Smooth muscle cell (in vitro differentiated cells): ENCODE data around the gene RBM20. TPM values are rescaled to one million over a fixed set of nuclear protein-coding genes. Genes with fewer than 3 reads are reported as not detected.

ENCODE experiments used
- DNase-seq: peaks from one replicate; lab custom pipeline; 2025; ENCODE audit not compliant: unreplicated experiment; lab: John Stamatoyannopoulos, UW
- H2AFZ ChIP-seq: fragments of 200-600 bp; sonication (generic); 2 replicates; pipeline ENCODE4 v1.6.0; 2016; ENCODE audit warnings: antibody characterized with exemption, low read depth, mild to moderate bottlenecking
- H3F3A ChIP-seq: fragments of 200-600 bp; sonication (generic); 2 replicates; pipeline ENCODE4 v1.6.0; 2017; ENCODE audit warnings: antibody characterized with exemption, low read depth
- H3K27ac ChIP-seq: fragments of 200-600 bp; sonication (generic); 2 replicates; pipeline ENCODE4 v1.5.1; 2016; ENCODE audit warnings: low read depth, mild to moderate bottlenecking
- H3K27me3 ChIP-seq: fragments of 200-600 bp; sonication (generic); 2 replicates; pipeline ENCODE4 v1.6.1; 2016; ENCODE audit warnings: low read depth, mild to moderate bottlenecking
- H3K36me3 ChIP-seq: fragments of 200-600 bp; sonication (generic); 2 replicates; pipeline ENCODE4 v1.5.1; 2016; ENCODE audit warnings: low read depth
- H3K4me1 ChIP-seq: fragments of 200-600 bp; sonication (generic); 2 replicates; pipeline ENCODE4 v1.5.1; 2016; ENCODE audit warnings: low read depth
- H3K4me2 ChIP-seq: fragments of 200-600 bp; sonication (generic); 2 replicates; pipeline ENCODE4 v1.6.0; 2016; ENCODE audit warnings: mild to moderate bottlenecking
- H3K4me3 ChIP-seq: fragments of 200-600 bp; sonication (generic); 2 replicates; pipeline ENCODE4 v1.5.1; 2016; ENCODE audit warnings: mild to moderate bottlenecking
- H3K79me2 ChIP-seq: fragments of 200-600 bp; sonication (generic); 2 replicates; pipeline ENCODE4 v1.6.0; 2016; ENCODE audit warnings: low read depth, mild to moderate bottlenecking
- H3K9ac ChIP-seq: fragments of 200-600 bp; sonication (generic); 2 replicates; pipeline ENCODE4 v1.6.0; 2016; ENCODE audit warnings: low read depth
- H3K9me3 ChIP-seq: fragments of 200-600 bp; sonication (generic); replicated peaks from 2 replicates; pipeline ENCODE4 v1.5.1; 2016; ENCODE audit warnings: low read depth
- H4K20me1 ChIP-seq: fragments of 200-600 bp; sonication (generic); 2 replicates; pipeline ENCODE4 v1.6.0; 2016; ENCODE audit warnings: low read depth
- CTCF ChIP-seq: fragments of 200-600 bp; sonication (generic); IDR thresholded peaks from 2 replicates; pipeline ENCODE4 v1.5.1; 2017; ENCODE audit warnings: borderline replicate concordance, mild to moderate bottlenecking, antibody characterized with exemption; ENCODE audit not compliant: insufficient read depth, poor library complexity, severe bottlenecking
- WGBS: methylation state at CpG from one replicate; pipeline ENCODE4 v1.1.7; 2016; ENCODE audit warnings: low lambda C conversion rate; 5-methylcytosine and 5-hydroxymethylcytosine counted together
- polyA plus RNA-seq: library from polyadenylated mRNA; unstranded; fragments of >200 nt; fragmentation: Nextera tagmentation; extraction: Ambion mirVana; gene quantifications from 2 replicates; pipeline ENCODE4 v1.2.1, GENCODE V29; 2016
- total RNA-seq: library from RNA; depleted of rRNA; stranded (reverse); fragments of >200 nt; gene quantifications from 2 replicates; pipeline ENCODE4 v1.2.3, GENCODE V29; 2014

Gene RBM20
- total and polyA plus RNA-seq, 2 experiments from 2014 or later, result 0.09 TPM

- Histone ChIP-seq H3K4me2 (no peak overlapping the region), H3K79me2 (no peaks in the 10 kb centered on the region), H3K27ac (no peak overlapping the region), H3K36me3 (no peaks in the 10 kb centered on the region), H4K20me1 (no peaks in the 10 kb centered on the region), H2AFZ (no peak overlapping the region), H3K9me3 (no peaks in the 10 kb centered on the region), H3K27me3 (peaks cover 5% of the 10 kb centered on the region), H3F3A (no peaks in the 10 kb centered on the region), H3K9ac (no peak overlapping the region), H3K4me3 (no peak overlapping the region), H3K4me1 (no peaks in the 10 kb centered on the region)
- 80% methylated on average over 12 of the region's 12 CpGs for WGBS
- TF ChIP-seq CTCF, result no peak
- DNase-seq, result no peak
These were observed 168.4 kb downstream of the RBM20 start for GRCh38 chr10:110812583-110812982.

- Histone ChIP-seq H3K4me2 (no peak overlapping the region), H3K4me1 (no peaks in the 10 kb centered on the region), H3K27ac (no peak overlapping the region), H3K9me3 (no peaks in the 10 kb centered on the region), H3K79me2 (no peaks in the 10 kb centered on the region), H3F3A (no peaks in the 10 kb centered on the region), H3K9ac (no peak overlapping the region), H2AFZ (no peak overlapping the region), H4K20me1 (no peaks in the 10 kb centered on the region), H3K4me3 (no peak overlapping the region), H3K36me3 (no peaks in the 10 kb centered on the region), H3K27me3 (peaks cover 5% of the 10 kb centered on the region)
- no peak for TF ChIP-seq CTCF
- no peak for DNase-seq
- 96% methylated on average over 8 of the region's 8 CpGs for WGBS
These were observed 169.8 kb downstream of the RBM20 start for GRCh38 chr10:110813743-110814472.

GRCh38 chr10:110815354-110816004 is 171.3 kb downstream of the RBM20 start:
- Histone ChIP-seq H3K79me2 (no peaks in the 10 kb centered on the region), H3K4me2 (no peak overlapping the region), H3F3A (no peaks in the 10 kb centered on the region), H3K9me3 (no peaks in the 10 kb centered on the region), H3K9ac (no peak overlapping the region), H3K27ac (no peak overlapping the region), H3K4me1 (peaks cover 3% of the 10 kb centered on the region), H3K27me3 (peaks cover 5% of the 10 kb centered on the region), H2AFZ (no peak overlapping the region), H4K20me1 (no peaks in the 10 kb centered on the region), H3K36me3 (no peaks in the 10 kb centered on the region), H3K4me3 (no peak overlapping the region)
- WGBS, result 86% methylated on average over 1 of the region's 1 CpG
- no peak for TF ChIP-seq CTCF
- DNase-seq, result no peak
